Activated naive CD4-positive, alpha-beta T cell treated with Interleukin-2 at 50 U/mL for 16 hours (primary cell): Measurements from ENCODE around the gene FPR2.
"Not testable (repeated sequence)": the region's sequence is repeated elsewhere in the genome, so short reads cannot be mapped to it uniquely, and the experiment has no call there.

Source experiments
- DNase-seq: peaks from one replicate; pipeline ENCODE4 v3.0.0-alpha.2; 2020

FPR2 gene, protein sequence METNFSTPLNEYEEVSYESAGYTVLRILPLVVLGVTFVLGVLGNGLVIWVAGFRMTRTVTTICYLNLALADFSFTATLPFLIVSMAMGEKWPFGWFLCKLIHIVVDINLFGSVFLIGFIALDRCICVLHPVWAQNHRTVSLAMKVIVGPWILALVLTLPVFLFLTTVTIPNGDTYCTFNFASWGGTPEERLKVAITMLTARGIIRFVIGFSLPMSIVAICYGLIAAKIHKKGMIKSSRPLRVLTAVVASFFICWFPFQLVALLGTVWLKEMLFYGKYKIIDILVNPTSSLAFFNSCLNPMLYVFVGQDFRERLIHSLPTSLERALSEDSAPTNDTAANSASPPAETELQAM

DNA sequence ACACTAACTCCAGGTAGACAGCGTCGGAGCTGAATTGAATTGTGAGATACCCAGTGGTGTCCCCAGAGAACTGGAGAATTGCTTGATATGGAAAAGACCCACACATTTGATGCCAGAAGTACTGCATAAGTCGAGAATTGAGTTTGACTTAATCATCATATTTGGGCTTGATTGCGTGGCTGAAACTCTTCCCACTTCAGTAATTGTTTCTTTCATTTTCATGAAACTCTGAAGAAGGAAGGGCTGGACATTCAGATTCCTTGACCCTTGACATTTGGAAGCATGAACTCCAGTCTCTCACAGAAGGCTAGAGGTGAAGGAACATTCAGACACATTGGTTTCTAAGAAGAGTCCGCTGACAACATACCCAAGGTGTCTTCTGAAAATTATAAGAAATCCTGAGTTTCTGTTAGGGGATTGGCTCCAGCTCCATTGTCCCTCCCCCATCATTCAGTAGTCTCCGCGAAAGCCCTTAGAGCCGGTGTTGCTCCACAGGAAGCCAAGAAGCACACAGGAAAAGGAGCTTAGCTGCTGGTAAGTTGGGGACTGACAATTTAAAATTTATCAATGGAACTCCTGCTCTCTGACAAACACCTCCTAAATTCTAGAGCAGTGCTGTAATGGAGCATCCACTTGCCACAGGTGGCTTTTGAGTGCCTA lies at the start of gene FPR2:
Gene FPR2 (plus strand): TSS at position 484 of the 660 bp plus-strand sequence. CDS start 7,479 bp downstream, outside the sequence.
- DNase-seq = no peak

DNA sequence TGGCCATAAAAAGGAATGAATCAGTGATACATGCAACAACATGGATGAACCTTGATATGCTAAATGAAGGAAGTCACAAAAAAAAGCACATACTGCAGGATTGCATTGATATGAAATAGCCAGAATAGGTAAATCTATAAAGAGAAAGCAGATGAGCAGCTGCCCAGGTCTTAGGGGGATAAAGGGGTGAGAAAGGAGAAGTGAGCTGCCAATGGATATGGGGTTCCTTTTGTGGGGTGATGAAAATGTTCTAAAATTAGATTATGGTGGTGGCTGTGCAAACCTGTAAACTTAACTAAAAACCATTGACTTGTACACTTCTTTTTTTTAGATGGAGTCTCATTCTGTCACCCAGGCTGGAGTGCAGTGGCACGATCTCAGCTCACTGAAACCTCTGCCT lies 49.3 kb upstream of the FPR2 start:
- DNase-seq = no peak

DNA sequence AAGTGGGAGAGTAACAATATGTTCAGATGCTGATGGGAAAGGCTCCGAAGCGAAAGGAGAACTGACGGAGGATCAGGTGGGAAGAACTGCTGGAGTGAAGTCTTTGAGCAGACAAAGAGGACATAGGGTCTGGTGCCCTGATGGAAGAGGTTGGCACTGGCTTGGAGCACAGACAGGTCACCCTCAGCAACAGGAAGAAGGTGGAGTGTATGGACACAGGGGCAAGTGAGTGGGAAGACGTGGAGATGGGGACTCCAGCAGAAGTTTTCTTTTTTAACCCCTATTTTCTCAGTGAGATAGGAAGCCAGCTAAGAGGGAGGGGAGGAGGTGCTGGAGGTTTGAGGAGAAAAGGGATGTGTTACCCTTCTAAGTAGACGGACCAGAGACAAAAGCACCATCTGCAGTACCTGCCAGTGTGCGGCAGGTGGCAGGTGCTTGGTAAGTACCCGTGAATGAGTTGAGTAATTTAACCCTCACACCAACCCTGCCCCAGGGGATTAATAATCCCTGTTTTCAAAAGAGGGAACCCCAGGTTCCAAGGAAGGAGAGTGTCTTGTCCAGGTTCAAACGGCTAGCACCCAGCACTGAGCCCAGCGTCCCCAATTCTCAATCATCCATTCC lies 48.4 kb upstream of the FPR2 start:
- no peak for DNase-seq

- DNase-seq = no peak
Observed at GRCh38 chr19:51713319-51714285, 47.4 kb upstream of the FPR2 start.

- no peak for DNase-seq
Observed at GRCh38 chr19:51714848-51715247, 46.1 kb upstream of the FPR2 start.

- no peak for DNase-seq
Observed at GRCh38 chr19:51715850-51716249, 45.1 kb upstream of the FPR2 start.

- DNase-seq = no peak
Observed at GRCh38 chr19:51716925-51717324, 44.1 kb upstream of the FPR2 start.

DNA sequence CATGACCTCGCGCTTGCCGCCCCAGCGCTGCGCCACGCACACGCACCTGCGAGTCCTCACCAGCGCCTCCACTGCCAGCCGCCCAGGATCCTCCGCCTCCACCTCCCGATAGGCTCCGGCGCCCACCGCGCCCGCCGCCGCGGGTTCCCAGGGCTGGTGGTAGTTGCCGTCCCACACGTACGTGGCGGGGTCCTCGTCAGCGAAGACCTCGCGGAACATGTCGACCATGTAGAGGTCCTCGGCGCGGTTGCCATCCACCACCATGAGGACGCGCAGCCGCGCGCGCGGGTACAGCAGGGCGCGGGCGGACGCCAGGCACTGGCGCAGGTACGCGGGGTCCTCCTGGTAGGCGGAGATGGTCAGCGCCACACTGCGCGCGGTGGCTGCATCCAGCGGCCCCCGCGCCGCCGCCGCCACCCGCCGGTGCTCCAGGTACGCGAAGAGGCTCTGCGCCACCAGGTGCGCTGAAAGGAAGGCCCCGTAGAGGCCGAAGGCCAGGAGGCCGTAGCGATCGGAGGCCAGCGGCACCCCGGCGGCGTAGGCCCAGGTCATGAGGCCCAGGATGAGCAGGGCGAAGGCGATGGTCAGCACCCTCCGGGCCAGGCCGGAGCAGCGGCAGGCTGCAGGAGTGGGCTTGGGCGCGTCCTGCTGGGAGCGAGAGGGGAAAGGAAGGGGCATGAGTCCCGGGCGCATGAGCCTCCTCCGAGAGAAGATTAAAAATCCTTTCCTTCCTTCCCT lies 41.6 kb upstream of the FPR2 start:
- DNase-seq = no peak

DNA sequence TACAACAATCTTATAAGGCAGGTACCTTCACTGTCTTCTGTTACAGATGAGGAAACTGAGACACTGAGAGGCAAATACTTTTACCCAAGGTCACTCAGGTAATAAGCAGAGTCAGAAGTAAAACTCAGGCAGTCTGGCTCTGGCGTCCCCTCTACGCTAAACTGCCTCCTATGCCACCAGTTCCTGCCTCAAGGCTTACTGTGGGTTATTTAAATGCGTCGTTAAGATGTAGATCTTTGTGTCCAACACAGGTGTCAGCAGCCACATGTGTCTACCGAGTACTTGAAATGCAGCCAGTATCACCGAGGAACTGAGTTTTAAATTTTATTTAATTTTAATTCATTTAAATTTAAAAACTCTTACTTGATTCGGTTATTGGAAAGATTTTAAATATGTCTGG lies 39.1 kb upstream of the FPR2 start:
- DNase-seq = no peak

DNA sequence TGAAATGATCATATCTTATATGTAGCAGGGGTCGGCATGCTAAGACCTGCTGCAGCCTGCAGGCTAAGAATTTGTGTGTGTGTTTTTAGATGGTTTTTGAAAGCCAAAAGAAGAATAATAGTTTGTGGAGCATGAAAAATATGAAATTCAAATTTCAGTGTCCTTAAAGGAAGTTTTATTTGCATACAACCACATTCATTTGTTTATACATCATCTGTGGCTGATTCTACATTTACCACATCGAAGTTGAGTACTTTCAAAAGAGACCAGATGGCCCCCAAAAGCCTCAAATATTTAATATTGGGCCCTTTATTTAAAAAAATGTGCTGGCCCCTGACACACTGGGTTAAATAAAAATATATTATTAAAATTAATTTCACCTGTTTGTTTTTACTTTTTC lies 38.5 kb upstream of the FPR2 start:
- no peak for DNase-seq

- no peak for DNase-seq
Observed at GRCh38 chr19:51724543-51724942, 36.4 kb upstream of the FPR2 start.

- DNase-seq = no peak
Observed at GRCh38 chr19:51726049-51726448, 34.9 kb upstream of the FPR2 start.

DNA sequence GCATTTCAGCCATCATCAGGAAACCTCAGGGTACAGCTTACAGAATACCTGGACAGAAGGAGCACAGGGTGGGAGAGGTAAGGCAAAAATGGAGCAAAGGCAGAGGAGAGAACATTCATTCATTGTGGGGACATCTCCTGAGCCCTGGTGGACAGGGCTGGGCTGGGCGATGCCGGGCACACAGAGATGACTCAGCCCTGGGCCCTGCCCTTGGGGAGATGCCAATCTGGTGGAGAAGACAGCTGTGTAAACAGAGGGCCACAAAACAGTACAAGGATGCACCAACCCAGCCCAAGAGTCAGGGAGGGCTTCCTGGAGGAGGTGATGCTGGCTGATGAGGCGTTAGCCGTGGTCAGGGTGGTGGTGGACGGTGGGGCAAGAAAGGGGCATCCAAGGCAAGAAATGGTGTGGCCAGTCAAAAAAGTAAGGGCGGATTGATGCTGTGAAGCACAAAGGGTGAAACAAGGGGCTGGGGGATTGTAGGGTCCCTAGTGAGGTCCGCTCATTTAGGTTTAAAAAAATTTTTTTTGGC lies 33.6 kb upstream of the FPR2 start:
- no peak for DNase-seq

DNA sequence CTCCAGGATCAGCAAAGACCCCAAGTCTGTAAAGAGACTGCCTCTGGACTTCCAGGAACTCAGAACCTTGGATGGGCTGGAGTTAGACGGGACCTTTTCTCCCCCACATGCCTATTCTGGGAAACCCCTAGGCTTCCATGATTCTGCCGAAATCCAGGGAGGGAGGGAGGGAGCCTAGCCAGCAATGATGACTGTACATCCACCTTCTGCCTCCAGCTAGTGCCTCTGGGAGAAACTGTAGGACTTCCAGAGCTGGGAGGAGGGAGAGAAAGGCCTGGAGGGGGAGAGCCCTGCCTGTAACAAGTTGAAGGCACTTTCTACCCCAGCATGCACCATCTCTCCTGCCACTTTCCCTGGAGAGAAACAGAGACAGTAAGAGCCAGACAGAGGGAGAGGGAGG lies 31.2 kb upstream of the FPR2 start:
- no peak for DNase-seq

DNA sequence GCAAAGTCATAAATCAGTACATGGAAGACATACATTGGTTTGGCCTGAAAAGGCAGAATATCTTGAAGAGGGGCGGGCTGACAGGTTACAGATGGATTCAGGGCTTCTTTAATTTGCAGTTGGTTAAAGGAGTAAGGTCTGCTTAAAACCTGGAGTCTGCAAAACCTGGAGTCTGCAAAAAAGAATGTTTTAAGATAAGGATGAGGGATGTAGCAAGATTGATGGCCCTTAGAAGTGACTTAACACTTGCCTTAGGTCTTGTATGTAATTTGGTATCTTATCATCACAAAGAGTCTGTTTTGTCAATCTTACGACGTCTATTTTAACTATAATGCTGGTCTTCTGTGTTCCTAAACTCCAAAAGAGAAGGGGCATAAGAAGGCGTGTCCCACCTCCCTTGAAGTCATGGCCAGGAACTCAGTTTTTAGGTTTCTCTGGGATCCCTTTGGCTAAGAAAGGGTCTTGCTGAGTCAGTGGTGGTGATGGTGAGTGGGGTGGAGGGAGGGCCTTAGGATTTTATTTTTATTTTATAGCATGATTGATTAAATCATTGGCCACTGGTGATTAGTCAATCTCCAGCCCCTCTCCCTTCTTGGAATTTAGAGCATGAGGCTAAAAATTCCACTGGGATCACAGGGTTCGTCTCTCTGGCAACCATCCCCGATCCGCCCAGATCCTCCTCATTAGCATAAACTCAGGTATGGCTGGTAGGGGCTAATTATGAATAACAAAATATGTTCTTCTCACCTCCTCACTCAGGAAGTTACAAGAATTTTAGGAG lies 27.0 kb upstream of the FPR2 start:
- no peak for DNase-seq

DNA sequence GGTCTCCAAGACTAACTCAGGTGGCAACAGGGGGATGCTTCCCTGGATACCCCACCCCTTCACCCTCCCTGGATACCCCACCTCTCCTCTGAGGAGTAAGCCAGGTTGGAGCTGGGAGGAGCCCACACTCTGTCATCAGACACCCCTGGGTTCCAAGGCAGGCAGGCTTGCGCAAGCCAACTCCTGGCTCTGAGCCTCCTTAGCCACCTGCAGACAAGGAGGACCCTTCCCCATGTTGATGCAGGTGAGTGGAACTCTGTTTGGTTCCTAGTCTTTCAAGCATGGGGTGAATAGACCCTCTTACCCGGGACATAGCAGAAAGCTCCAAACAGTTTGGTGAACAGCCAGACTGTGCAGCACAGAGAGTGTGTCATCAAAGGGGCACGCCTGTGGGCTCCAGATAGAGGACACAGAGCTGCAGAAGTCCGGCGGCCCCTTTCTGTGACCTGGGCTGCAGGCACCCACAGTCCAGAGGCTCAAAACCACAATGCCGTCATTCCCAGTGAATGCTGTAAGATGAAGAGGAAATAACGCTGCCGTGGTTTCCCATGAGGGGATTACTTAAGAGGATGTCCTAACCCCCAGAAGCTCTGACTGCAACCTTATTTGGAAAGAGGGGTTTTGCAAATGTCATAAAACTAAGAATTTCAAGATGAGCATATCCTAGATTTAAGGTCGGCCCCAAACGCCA lies 25.1 kb upstream of the FPR2 start:
- DNase-seq = no peak

GRCh38 chr19:51737389-51737788 lies 23.6 kb upstream of the FPR2 start:
- DNase-seq = no peak

DNA sequence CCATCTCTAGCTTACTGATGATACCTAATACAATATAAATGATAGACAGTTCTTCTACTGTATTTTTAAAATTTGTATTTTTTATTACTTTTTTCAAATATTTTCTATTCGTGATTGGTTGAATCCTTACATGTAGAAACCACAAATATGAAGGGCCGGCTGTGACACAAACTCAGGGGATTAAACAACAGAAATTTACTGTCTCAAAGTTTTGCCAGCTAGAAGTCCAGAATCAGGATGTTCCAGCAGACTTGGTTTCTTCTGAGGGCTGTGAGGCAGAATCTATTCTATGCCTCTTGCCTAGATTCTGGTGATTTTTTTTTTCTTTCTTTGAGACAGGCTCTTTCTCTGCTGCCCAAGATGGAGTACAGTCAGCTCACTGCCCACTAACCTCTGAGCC lies 23.1 kb upstream of the FPR2 start:
- no peak for DNase-seq

GRCh38 chr19:51738523-51738922 lies 22.5 kb upstream of the FPR2 start:
- DNase-seq = not testable (repeated sequence)

- DNase-seq = no peak
Observed at GRCh38 chr19:51739466-51740213, 21.3 kb upstream of the FPR2 start.
